ENCODE results near the gene KDM4F. TPM values are rescaled to one million over a fixed set of nuclear protein-coding genes. Genes with fewer than 3 reads are reported as not detected.

KDM4F gene
- total and polyA plus RNA-seq, 9 donors, result not detected

GRCh38 chr11:95078526-95078925, 29.3 kb downstream of the KDM4F start:
- Histone ChIP-seq H3K4me1 (ENCODE audit: insufficient read depth) (peaks cover 16% of the 10 kb centered on the region), H3K4me3 (no peak overlapping the region), H3K9me3 (no peaks in the 10 kb centered on the region), H3K27ac (no peak overlapping the region), H3K36me3 (no peaks in the 10 kb centered on the region), H3K27me3 (no peaks in the 10 kb centered on the region)
- no peak for DNase-seq
- TF ChIP-seq CTCF (IDR thresholded peaks at IDR 0.05) (no peak), POLR2A (IDR thresholded peaks at IDR 0.05) (no peak), EP300 (IDR thresholded peaks at IDR 0.05) (no peak)
- intact Hi-C loops (cut with DNase I), result loop anchor here in 2 of 4 donors (1.0 to 10.0 kb wide), 2 partner anchors 10 to 686 kb away; no protein-coding TSS in a partner anchor
- WGBS, 3 donors, result 83 to 94% (median 85%) methylated on average over 1 of the region's 1 CpG

GRCh38 chr11:95081010-95081409, 31.8 kb downstream of the KDM4F start:
- 56 to 66% (median 62%) methylated on average over 5 of the region's 5 CpGs for WGBS, 3 donors
- intact Hi-C loops (cut with DNase I), result no loop called here
- H3K4me3 ChIP-seq, result no peak overlapping the region
- no peak for TF ChIP-seq POLR2A (IDR thresholded peaks at IDR 0.05)
- no peak for TF ChIP-seq CTCF (IDR thresholded peaks at IDR 0.05)
- no peak for TF ChIP-seq EP300 (IDR thresholded peaks at IDR 0.05)
- H3K36me3 ChIP-seq, result no peaks in the 10 kb centered on the region
- H3K4me1 ChIP-seq (ENCODE audit: insufficient read depth), result peaks cover 3% of the 10 kb centered on the region
- H3K27ac ChIP-seq, result no peak overlapping the region
- no peak for DNase-seq
- H3K9me3 ChIP-seq, result no peaks in the 10 kb centered on the region
- no peaks in the 10 kb centered on the region for H3K27me3 ChIP-seq

- H3K36me3 ChIP-seq, result no peaks in the 10 kb centered on the region
- no peak for DNase-seq
- WGBS, 3 donors, result 41 to 52% (median 41%) methylated on average over 4 of the region's 4 CpGs
- peaks cover 2% of the 10 kb centered on the region for H3K4me1 ChIP-seq (ENCODE audit: insufficient read depth)
- H3K27ac ChIP-seq, result no peak overlapping the region
- no peaks in the 10 kb centered on the region for H3K9me3 ChIP-seq
- intact Hi-C loops (cut with DNase I), result no loop called here
- H3K4me3 ChIP-seq, result no peak overlapping the region
- no peaks in the 10 kb centered on the region for H3K27me3 ChIP-seq
- TF ChIP-seq EP300 (IDR thresholded peaks at IDR 0.05), result no peak
- no peak for TF ChIP-seq CTCF (IDR thresholded peaks at IDR 0.05)
- no peak for TF ChIP-seq POLR2A (IDR thresholded peaks at IDR 0.05)
These were observed 32.2 kb downstream of the KDM4F start for GRCh38 chr11:95081412-95081811.

DNA sequence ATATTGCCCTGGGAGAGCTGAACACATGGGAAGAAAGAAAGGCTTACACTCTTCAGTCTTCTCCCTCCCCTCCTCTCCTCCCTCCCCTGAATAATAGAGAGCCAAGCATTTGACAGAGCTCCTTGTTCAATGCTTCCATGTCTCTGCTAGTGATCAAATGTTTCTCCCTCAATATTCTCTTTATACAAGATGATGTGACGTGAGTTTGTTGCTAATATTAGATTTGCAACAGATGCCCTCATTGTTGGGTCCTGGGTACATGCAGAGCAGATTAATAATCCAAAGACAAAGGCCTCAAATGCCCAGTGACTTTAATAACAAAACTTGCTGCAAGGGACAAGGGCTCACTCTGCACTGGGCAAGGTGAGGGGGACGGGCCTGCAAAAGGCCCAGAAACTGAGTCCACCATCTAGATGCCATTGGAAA, 33.4 kb downstream of the KDM4F start:
- Histone ChIP-seq H3K4me3 (no peak overlapping the region), H3K9me3 (no peaks in the 10 kb centered on the region), H3K36me3 (no peaks in the 10 kb centered on the region), H3K4me1 (ENCODE audit: insufficient read depth) (no peaks in the 10 kb centered on the region), H3K27me3 (no peaks in the 10 kb centered on the region), H3K27ac (no peak overlapping the region)
- DNase-seq, result no peak
- 90 to 96% (median 91%) methylated on average over 2 of the region's 2 CpGs for WGBS, 3 donors
- TF ChIP-seq EP300 (IDR thresholded peaks at IDR 0.05), result no peak
- TF ChIP-seq POLR2A (IDR thresholded peaks at IDR 0.05), result no peak
- no peak for TF ChIP-seq CTCF (IDR thresholded peaks at IDR 0.05)
- intact Hi-C loops (cut with DNase I), result no loop called here
